Upper lobe of left lung (tissue), 4 donors: ENCODE measurements around the gene ZDHHC14.

Experiments
- CTCF ChIP-seq, 6 experiments: fragments of 450-650 bp in 4 of 6; fragments of 200-600 bp in 2 of 6; sonication (generic) in 2 of 6; IDR thresholded peaks; one replicate each; pipeline ENCODE4 v1.5.1; 2016 to 2019; ENCODE audit warnings: antibody characterized with exemption in 6 of 6
- EP300 ChIP-seq, 4 donors: sonication (generic); formaldehyde crosslinking; IDR thresholded peaks; one replicate each; pipeline ENCODE4 v1.5.1; 2017; ENCODE audit warnings: antibody characterized with exemption in 4 of 4, control low read depth in 2 of 4
- POLR2A ChIP-seq, 4 donors: fragments of 450-650 bp; IDR thresholded peaks; one replicate each; pipeline ENCODE4 v1.5.1; 2016 to 2017; ENCODE audit warnings: antibody characterized with exemption in 4 of 4, mild to moderate bottlenecking in 2 of 4
- POLR2AphosphoS5 ChIP-seq, 2 donors: sonication (generic); formaldehyde crosslinking; IDR thresholded peaks; one replicate each; pipeline ENCODE4 v1.5.1; 2017; ENCODE audit warnings: antibody characterized with exemption in 2 of 2

GRCh38 chr6:157600807-157601206 lies 219.8 kb downstream of the ZDHHC14 start:
- no peak for TF ChIP-seq CTCF (IDR thresholded peaks at IDR 0.05)
- TF ChIP-seq POLR2AphosphoS5 (IDR thresholded peaks at IDR 0.05) = no peak
- no peak for TF ChIP-seq POLR2A (IDR thresholded peaks at IDR 0.05)
- TF ChIP-seq EP300 (IDR thresholded peaks at IDR 0.05) = no peak
